Epithelial cell of esophagus (primary cell): ENCODE measurements around the gene WNK2.
"Not testable (repeated sequence)": the region's sequence is repeated elsewhere in the genome, so short reads cannot be mapped to it uniquely, and the experiment has no call there.

Source experiments
- DNase-seq: peaks from one replicate; pipeline ENCODE4 v3.0.0; 2010; ENCODE audit warnings: low read depth
- H3K4me3 ChIP-seq: 2 replicates; pipeline ENCODE4 v1.5.1; 2011; ENCODE audit warnings: mild to moderate bottlenecking, low read length, control low read depth
- CTCF ChIP-seq: IDR thresholded peaks from 2 replicates; pipeline ENCODE4 v1.5.1; 2011; ENCODE audit warnings: low read depth, mild to moderate bottlenecking, low read length, control low read depth, inconsistent platforms; ENCODE audit not compliant: insufficient read depth; ENCODE audit errors: missing control alignments

The WNK2 gene

GRCh38 chr9:93246111-93246510 is 62.2 kb downstream of the WNK2 start:
- no peak for DNase-seq
- TF ChIP-seq CTCF, result no peak
- no peak overlapping the region for H3K4me3 ChIP-seq

GRCh38 chr9:93246526-93246925 is 62.6 kb downstream of the WNK2 start:
- no peak for DNase-seq
- H3K4me3 ChIP-seq, result no peak overlapping the region
- TF ChIP-seq CTCF, result no peak

GRCh38 chr9:93247099-93247865 is 63.3 kb downstream of the WNK2 start:
- no peak for DNase-seq
- H3K4me3 ChIP-seq, result no peak overlapping the region
- no peak for TF ChIP-seq CTCF

GRCh38 chr9:93247892-93248291 is 64.0 kb downstream of the WNK2 start:
- H3K4me3 ChIP-seq, result no peak overlapping the region
- no peak for TF ChIP-seq CTCF
- DNase-seq, result no peak

- H3K4me3 ChIP-seq, result no peak overlapping the region
- TF ChIP-seq CTCF, result no peak
- DNase-seq, result no peak
These were observed 64.6 kb downstream of the WNK2 start for GRCh38 chr9:93248386-93249040.

- no peak for DNase-seq
- H3K4me3 ChIP-seq, result no peak overlapping the region
- TF ChIP-seq CTCF, result no peak
These were observed 66.2 kb downstream of the WNK2 start for GRCh38 chr9:93250185-93250584.

- not testable (repeated sequence) for DNase-seq, H3K4me3 ChIP-seq
These were observed 67.4 kb downstream of the WNK2 start for GRCh38 chr9:93251309-93251708.
